Measurements from ENCODE around the gene DUSP10.

The DUSP10 gene

DNA sequence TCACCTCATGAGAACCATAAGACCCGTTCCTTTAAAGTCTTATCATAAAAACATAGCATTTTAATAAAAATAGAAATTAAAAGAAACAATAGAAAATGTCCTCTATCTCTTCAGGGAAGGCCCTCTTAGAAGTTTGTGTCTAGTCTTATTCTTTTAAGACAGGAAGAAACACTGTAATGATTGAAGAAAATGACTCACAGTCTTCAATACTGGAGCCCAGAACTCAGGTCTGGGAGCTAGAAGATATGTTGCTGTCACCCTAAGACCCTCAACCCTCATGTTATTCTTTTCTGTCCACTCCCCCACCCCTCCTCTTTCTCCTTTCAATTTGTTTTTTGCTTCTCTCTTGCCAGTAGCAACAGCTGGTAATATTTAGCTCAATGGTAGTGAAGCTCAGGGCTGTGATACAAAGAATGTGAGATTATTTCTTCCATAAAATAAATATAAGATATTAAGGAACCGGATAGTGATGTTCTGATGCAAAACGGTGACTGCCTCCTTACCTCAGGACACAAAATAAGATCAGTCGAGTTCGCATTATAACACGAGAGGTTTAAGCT is 12.0 kb downstream of the DUSP10 start:
- DNase-seq = no peak

DNA sequence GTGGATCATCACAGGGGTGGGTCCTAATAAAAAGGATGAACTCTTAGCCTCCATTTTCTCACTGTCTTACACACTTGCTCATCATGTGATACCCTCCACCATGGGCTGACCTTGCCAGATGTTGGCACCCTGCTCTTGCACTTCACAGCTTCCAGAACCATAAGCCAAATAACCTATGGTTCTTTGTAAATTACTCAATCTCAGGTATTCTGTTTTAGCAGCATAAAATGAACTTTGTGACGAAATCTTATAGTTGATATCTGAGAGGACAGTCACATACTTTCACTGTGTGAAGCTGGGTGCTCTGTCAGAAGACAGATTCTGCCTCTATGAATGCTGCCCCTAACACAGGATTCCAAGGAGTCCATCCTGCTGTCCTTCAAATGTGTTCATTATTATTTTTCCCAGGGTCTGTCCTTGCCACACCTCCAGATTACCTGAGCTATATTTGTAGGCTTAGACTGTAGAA is 13.8 kb downstream of the DUSP10 start:
- no peak for DNase-seq

GRCh38 chr1:221727146-221728036 is 14.5 kb downstream of the DUSP10 start:
- DNase-seq = no peak

DNA sequence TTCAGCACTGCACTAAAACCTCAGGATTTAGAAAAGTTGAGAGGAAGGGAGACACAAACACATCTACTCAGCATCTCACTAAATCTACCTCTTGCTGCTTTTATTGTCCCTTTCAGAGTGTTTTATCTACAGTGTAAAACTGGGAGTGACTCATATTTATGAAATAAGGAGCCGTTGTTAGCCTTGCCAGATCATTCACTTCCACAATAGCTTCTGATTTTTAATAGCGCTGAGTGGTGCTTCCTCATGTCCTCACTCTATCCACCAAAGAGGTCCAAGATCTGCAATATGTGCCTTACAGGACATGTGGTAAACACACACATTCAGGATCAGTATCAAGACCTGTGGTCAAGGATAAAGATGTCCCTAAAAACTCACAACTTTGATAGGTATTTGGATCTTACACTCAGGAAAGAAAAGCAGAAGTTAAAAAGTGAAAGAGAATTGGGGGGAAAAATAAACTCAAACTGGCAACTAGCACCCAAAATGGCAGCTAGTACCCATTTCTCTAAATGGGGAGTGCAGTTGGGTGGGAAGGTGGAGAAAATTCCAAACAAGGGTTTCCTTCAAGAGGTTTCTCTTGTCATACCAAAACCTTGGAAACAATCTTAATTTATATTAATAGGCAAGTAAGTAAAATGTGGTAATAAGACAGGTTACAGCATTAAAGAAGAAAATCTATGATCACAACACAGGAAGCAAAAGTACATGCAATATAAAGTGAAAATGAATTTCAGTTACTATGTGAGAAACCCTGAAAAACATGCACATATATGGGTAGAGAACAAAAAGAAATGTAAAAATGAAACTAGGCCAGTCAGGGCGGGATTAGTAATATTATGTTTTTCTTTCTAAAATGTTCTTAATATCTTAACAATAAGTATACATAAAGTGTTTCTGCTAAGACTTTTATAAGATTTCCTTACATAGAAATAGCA is 15.9 kb downstream of the DUSP10 start:
- no peak for DNase-seq

DNA sequence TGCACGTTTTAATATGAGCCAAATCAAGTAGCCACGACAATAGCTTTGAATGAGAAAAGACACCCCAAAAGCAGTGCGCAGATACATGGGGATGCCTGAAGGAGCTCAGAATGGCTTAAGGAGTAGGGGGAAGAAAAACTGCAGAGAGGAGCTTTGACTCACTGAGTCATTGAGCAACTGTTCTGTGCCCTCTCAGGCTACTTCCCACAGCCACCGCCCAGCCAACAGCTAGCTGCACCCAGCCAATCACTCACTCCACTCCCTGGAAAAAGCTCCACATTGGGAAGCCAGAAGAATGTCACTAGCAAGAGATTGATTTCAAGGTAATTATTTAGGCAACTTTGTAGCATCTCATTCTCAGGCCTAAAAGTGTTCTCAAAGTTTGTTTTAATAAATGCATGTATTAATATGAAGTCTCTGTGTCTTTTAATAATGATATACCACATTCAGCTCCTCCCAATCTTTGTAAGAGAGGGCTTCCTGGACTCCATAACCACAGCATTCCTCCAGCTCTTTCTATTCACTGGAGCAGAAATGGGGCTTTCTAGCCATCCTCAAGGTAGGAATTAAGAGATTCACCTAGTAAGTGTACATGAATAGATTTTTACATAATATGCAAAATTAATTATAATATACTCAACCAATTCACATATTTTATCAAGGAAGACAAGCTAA is 16.8 kb downstream of the DUSP10 start:
- no peak for DNase-seq

DNA sequence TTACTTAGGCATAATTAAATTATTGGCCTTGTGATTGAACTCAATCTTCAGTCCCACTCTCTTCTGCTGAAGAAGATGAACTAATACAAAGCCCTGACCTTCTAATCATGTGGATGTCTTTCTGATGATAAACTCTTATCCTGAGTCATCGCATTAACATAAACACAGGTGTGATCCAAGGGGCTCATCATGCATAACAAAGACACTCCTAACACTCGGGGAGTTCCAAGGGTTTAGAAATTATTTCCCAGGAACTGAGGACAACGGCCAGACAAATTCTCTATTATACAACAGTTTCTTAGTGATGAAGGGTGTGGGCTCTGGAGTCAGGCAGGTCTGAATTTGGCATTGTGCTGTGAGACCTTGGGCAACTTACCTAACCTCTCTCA is 18.0 kb downstream of the DUSP10 start:
- DNase-seq = no peak

DNA sequence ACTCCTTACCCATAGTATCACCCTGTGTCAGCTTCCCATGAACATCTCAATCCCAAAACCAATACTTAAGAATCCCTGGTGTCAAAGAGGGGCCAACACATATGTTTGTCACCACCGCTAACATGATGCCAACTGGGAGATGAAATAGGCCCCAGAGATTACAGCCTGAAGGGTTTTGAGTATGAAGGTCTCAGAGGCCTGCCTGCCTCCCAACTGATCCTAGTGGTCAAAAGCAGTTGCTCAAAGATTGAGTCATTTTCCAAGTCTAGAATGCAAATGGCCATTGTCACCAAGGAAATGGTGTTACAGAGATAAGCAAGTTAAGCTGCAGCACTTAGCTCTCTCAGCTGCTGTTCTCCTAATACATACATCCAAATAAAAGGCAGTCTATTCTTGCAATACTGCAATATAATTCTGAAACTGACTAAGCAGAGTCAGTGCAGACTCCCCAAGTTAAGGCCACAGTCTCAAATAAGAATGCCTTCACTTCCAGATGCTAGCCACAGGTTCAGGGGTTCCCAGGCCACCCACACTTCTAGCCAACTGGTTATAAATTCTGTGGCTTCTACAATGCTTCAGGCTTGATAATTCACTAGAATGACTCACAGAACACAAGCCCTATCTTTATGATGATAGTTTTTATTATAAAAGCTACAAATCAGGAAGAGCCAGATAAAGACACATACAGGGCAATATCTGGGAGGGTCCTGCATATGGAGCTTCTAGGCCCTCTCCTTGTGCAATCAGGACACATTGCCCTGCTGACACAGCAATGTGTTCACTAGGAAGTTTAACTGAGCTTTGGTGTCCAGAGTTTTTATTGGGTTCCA is 18.7 kb downstream of the DUSP10 start:
- DNase-seq = no peak

DNA sequence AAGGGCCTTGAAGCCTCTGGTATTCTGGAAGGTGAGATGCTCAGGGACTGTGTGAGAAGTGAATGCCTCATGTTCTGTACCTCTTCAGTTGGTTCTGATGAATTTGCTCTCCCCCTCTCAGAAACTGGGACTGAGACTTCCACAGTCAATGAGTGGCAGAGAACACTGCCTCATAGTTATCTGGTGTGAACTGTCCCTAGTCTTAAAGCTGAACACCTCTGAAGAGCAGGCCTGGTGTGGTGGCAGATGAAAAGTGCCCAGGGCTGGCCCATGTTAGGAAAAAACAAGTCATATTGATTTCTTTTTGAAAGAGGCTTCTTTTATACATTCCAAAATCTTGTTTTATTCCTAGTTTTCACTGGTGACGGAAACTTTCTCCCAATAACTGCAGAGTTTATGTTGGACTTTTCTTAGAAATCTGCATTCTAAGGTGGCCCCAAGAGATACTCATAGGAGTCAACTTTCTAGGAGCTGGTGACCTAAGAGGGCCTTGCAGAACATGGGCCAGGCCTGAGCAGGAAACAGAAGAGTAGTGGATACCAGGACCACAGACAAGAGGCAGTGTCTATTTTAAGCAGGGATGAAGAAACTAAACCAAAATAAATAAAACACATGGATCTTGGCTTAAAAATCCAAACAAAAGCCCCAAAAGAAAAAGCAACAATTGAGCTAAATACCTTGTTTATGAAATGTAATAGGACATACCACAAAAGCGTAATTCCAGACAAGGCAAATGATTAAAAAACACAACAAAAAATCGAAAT is 19.5 kb downstream of the DUSP10 start:
- no peak for DNase-seq

DNA sequence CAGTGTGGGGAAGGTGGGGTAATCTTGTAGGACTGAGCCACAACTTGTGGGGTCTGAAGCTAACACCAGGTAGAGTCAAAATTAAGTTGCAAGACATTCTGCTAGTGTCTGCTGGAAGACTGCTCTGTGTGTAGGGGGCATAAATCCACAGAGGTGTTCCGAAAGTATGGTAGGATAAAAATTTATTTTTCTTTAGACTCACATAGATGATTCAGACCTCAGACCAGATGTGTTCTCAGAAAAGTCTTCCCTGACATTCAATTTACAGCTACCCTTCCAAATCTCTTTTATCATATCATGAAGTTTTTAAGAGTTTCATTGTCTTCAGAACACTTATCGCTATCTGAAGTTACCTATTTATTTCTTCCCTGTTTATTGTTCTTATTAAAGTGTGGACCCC is 21.3 kb downstream of the DUSP10 start:
- no peak for DNase-seq

- DNase-seq = no peak
Measured at GRCh38 chr1:221719987-221720386, 21.9 kb downstream of the DUSP10 start.

- DNase-seq = no peak
Measured at GRCh38 chr1:221719278-221719597, 22.7 kb downstream of the DUSP10 start.

- no peak for DNase-seq
Measured at GRCh38 chr1:221718381-221719277, 23.3 kb downstream of the DUSP10 start.

GRCh38 chr1:221717485-221717853 is 24.4 kb downstream of the DUSP10 start:
- no peak for DNase-seq

- no peak for DNase-seq
Measured at GRCh38 chr1:221716713-221717484, 25.0 kb downstream of the DUSP10 start.

DNA sequence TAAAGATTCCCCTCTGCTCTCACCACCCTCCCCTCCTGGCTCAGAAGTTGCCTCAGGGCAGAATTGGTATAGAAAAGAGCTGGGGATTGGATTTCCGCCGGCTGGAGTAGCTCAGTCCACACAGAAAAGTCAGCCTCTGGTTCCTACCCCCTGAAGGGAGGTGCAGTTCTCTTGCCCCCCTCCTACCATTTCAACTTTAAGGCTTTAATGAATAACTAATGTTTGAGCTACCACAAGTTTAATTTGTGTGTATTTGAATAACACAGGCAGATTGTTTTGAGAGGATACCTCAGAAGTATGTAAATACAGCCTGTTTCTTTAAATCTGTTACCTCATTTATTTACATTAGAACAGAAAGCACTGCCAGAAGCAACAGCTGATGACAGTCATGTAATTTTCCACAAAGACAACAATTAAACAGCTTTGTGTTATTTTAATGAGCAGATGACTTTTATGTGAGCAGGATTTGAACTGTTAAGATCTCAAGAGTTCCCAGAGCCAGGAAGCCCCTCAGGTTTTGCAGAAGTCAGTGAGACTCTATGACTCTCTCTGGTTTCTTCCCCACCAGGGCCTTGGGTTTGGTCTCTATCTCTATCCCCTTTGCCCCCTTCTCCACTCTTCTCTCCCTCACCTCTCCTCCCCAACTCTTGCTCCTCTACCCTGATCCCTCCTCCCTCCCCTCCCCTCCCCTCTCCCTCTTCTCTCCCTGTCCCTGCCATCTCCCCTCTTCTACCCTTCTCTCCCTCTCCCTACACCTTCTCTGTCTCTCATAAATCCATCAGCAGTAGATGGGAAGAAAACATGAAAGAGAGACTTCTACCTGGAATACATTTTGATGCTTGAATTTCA is 26.3 kb downstream of the DUSP10 start:
- no peak for DNase-seq

DNA sequence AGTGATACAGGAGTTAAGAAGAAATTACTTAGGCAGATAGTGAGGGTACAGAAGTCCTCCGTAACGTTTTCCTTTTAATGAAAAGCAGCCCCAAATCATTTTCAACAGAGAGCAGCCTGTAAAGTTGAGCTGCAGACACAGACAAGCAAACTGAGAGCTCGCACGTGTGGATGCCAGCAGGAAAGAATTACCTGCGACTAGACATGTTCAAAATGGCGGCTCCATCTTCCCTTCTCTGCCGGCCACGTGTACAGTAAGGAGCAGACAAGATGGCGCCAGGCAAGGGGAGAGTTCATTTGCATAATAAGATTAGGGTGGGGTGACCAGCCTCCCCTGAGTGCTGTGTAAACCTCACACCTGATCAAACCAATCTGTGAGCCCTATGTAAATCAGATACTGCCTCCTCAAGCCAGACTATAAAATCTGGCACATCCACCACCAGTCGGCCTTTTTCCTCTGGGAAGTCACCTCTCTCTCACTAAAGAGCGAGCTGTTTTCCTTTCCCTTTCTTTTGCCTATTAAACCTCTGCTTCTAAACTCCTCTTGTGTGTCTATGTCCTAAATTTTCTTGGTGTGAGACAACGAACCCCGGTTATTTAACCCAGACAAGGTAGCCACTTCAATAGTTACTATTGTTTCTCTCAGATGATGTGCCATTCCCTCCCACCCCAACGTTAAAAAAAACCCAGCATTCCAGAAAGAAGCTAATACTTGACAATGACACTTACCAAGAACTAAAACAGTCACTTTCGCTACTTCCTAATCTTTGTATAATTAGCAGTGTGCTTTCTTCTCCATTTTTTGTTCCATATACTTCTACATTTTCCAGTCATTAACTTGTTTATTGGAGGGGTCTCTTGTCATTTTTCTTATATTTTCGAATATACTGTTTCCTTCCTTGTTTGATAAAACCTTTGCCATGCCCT is 27.4 kb downstream of the DUSP10 start:
- no peak for DNase-seq

DNA sequence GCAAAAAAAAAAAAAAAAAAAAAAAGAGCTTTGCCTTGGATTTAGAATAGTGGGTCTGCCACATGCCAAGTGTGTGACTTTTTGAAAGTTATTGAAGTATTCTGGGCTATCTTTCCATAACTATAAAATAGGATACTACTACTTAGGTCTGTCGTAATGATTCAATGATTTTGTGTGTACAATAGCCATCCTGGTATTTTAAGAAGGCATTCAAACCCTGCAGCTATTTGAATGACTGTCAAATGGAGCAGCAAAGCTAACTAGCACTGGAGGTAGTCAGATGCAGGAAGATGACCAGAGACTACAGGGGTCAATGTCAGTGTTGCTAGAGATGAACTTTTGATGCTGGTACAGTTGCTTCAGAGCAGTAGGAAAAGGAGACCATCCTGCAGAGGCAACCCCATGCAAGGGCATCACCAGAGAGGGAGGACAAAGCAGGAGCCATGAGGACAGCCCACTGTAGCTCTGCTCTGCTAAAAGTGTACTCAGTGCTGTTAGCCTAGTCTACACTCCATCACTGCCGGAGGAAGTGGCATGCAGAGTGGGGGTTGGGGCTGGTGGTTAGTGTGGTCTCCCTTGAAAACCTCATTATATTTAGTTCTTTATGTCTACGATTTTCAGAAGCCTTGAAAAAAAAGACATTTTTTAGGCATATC is 29.0 kb downstream of the DUSP10 start:
- peak; percentile 34 for DNase-seq
